OCI-LY7 (cell line): ENCODE measurements around the gene SPDYE6.
"Not testable (repeated sequence)": the region's sequence is repeated elsewhere in the genome, so short reads cannot be mapped to it uniquely, and the experiment has no call there.

Experiments
- CTCF ChIP-seq: fragments of 200-600 bp; sonication (generic); conservative IDR thresholded peaks from 2 replicates; pipeline ENCODE4 v1.5.1; 2014; ENCODE audit warnings: mild to moderate bottlenecking, antibody characterized with exemption, low read length, moderate library complexity, mixed read lengths
- EZH2phosphoT487 ChIP-seq: fragments of 200-600 bp; sonication (generic); IDR thresholded peaks from 2 replicates; pipeline ENCODE4 v1.6.1; 2018; ENCODE audit warnings: low read depth, borderline replicate concordance, mild to moderate bottlenecking, mixed run types, antibody characterized with exemption, low read length, moderate library complexity, mixed read lengths

- not testable (repeated sequence) for TF ChIP-seq CTCF, EZH2phosphoT487
Measured at GRCh38 chr7:102337420-102337819, 18.8 kb downstream of the SPDYE6 start.
